CD1c-positive myeloid dendritic cell (primary cell): ENCODE measurements around the gene ZNF611.
"Not testable (repeated sequence)": the region's sequence is repeated elsewhere in the genome, so short reads cannot be mapped to it uniquely, and the experiment has no call there.

Experiments used
- DNase-seq: peaks from one replicate; pipeline ENCODE4 v3.0.0-alpha.2; 2016; ENCODE audit errors: extremely low spot score

The ZNF611 gene

DNA sequence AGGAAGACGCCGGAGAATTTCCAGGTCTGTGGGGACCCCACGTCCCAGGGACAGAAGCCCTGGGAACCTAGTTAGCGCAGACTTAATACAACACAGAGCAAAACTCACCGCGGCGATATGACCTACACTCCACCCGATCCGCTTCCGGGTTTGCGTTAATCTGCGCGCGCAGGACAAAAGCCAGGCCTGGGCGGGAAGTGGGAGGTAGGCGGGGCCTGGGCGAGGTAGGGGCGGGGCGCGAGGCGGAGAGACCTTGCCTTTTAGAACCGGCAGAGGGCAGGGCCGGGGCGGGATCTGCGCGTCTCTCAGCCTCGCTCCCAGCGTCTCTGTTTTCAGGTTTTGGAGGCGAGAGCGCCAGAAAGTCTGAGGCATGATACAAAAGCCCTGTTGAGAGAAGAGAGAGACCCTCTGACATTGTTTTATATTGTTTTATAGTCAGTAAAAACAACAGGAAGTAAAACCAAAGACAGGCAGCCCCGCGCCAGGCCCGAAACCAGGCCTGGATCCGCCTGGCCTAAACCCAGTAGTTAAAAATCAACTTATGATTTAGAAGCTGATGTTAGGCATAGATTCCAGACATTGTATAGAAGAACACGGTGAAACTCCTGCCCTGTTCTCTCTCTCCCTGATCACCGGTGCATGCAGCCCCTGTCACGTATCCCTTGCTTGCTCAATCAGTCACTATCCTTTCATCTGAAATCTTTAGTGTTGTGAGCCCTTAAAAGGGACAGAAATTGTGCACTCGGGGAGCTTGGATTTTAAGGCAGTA is at the start of gene ZNF611:
TSS of gene ZNF611 (minus strand) at position 152 of the 769 bp plus-strand sequence. CDS start 19,150 bp downstream, outside the sequence.
- peak; percentile 99 for DNase-seq

DNA sequence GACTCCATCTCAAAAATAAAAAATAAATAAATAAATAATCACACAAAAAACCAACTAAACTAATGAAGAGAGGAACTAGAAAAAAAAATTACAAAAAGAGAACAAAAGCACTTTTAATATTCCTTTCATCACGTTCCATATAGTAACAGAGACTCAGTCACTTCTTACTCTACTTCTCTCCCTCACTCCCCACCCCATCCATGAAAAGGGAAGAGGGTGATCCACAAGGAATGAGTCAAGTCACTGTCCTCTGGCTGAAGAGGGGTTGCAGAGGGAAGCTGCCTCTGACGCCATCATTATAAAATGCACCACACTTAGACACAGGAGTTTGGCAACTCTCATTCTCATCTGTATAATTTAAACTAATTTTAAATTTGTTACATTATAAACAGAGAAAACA is 48.0 kb upstream of the ZNF611 start:
- not testable (repeated sequence) for DNase-seq

DNA sequence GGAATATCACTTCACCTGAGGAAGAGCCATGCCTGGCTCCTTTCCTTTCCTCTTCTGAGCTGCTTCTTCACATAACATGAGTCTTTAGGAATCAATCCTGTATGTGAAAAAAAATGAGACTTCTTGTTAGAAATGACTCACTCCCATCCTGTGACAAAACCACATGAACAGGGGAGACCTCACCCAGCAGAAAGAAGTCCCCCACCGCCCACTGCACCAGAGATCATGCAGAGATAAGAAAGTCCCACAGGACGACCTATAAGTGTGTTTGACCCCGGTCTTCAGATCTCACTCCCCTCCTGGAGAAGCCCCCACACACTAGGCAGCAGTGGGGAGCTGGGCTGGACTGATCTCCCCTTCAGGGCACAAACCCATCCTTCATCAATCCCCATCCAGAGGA is 44.0 kb upstream of the ZNF611 start:
- DNase-seq = no peak

DNA sequence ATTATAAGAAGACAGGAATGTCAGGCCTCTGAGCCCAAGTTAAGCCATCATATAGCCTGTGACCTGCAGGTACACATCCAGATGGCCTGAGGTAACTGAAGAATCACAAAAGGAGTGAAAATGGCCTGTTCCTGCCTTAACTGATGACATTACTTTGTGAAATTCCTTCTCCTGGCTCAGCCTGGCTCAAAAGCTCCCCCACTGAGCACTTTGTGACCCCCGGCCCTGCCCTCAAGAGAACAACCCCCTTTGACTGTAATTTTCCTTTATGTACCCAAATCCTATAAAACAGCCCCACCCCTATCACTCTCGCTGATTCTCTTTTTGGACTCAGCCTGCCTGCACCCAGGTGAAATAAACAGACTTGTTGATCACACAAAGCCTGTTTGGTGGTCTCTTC is 21.6 kb upstream of the ZNF611 start:
- not testable (repeated sequence) for DNase-seq

DNA sequence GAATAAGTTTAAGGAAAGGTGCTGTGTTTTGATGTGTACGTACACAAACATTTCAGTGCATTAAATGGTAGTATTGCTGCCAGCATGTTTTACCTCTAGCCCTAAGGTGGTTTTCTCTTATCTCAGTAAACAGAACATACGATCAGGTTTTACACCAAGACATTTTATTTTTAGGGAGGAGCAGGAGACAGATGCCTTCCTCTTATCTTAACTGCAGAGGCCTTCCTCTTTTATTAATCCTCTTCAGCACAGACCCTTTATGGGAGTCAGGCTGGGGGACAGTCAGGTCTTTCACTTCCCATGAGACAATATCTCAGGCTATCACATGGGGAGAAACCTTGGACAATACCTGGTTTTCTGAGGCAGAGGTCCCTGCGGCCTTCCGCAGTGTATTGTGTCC is 14.9 kb upstream of the ZNF611 start:
- no peak for DNase-seq

DNA sequence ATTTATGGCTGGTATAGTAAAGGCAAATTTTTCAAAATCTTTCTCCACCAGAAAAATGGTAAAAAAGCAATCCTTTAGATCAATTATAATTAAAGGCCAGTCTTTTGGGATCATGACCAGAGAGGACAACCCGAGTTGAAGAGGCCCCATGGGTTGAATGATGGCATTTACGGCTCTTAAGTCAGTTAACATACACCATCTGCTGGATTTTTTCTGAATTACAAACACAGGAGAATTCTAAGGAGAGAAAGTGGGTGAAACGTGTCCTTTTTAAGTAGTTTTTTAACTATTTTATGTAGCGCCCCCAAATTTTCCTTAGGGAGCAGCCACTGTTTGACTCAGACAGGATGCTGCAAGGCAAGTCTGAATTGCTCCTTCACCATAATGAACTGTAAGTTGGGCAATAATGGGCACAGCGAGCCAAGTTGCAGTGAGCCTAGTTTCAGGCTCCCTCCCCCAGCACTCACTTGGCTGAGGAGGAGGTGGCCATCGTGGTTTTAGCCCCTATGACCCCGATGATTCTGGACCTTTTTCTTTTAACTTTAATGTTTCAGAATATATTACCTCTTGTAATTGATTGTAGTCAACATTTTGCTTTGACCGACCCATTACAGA is 13.6 kb upstream of the ZNF611 start:
- peak; percentile 48 for DNase-seq

DNA sequence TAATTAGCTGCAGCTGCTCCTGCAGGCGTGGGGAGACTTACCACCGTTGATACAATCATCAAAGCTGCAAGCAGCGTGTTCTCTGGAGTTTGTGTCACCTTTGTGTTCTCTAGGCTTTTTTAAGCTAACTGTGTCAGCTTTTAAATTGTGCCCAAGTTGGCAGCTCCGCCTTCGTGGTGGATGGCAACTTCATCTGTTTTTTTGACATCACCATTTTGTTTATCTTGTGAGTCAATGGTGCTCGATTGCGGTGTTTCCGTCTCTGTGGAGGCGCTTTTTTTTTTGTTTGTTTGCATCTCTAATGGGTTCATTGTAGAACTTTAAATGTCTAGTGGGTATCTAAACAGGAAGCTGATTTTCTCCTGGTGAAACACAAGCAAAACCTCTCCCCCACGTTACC is 11.1 kb upstream of the ZNF611 start:
- DNase-seq = not testable (repeated sequence)

DNA sequence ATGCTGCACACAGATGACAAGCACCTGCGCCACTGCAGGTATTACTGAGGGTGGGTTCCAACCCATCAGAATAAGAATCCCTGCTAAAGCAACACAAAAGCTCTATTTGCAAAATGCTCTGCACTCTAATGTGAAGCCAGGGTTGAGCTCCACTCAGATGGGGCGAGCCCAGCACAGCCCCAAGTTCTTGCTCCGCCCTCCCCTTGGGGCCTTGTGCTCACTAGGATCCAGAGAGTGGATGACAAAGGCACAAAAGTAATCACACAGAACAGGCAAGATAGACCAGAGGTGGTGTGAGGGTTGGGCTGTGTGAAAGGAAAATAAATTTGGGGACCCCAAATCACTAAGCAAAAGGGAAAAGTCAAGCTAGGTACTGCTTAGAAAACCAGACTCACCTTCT is 8.2 kb upstream of the ZNF611 start:
- no peak for DNase-seq

DNA sequence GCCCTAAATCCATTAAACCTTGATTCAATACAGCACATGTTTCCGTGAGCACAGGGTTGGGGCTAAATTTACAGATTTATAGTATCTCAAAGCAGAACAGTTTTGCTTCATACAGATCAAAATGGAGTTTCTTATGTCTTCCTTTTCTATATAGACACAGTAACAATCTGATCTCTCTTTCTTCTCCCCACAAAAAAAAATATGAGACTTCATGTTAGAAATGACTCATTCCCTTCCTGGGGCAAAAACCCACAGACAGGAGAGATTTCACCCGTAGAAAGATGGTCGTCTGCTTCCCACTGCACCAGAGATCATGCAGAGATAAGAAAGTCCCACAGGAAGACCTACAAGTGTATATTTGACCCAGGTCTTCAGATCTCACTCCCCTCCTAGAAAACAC is 7.7 kb upstream of the ZNF611 start:
- DNase-seq = no peak

DNA sequence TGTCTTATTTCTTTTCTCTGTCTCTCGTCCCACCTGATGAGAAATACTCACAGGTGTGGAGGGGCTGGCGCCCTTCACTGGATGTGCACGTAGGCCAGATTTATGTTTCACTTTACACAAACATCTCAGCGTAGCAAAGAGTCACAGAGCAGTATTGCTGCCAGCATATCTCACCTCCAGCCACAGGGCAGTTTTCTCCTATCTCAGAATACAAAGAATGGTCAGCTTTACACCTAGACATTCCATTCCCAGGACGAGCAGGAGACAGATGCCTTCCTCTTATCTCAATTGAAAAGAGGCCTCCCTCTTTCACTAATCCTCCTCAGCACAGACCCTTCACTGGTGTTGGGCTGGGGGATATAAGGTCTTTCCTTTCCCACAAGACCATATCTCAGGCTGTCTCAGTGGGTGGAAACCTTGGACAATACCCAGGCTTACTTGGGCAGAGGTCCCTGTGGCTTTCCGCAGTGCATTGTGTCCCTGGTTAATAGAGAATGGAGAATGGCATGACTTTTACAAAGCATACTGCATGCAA is 7.2 kb upstream of the ZNF611 start:
- no peak for DNase-seq

DNA sequence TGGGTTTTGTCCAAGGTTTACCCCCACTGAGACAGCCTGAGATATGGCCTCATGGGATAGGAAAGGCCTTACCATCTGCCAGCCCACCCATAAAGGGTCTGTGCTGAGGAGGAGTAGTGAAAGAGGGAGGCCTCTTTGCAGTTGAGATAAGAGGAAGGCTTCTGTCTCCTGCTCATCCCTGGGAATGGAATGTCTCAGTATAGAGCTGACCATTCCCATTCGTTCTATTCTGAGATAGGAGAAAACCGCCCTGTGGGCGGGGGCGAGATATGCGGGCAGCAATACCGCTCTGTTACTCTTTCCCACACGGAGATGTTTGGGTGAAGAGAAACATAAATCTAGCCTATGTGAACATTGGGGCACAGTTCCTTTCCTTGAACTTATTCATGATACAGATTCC is 6.5 kb upstream of the ZNF611 start:
- not testable (repeated sequence) for DNase-seq

DNA sequence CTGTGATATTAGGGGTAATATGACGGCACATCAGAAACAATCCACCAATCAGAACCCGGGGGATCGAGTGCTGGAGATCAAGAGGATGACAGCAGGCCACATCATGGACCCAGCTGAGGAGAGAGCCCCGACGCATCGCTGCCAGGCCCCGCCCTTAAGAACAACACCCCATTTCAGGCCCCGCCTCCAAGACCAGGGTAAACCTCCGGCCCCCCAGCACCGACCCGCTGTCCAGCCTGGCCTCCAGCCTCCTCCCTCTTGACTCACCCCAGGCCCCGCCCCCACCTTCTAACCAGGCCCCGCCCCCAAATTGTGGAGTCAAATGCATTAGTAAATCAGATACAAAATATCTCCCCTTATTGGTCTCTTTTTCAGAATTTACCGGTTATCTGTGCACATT is 4.7 kb upstream of the ZNF611 start:
- no peak for DNase-seq

DNA sequence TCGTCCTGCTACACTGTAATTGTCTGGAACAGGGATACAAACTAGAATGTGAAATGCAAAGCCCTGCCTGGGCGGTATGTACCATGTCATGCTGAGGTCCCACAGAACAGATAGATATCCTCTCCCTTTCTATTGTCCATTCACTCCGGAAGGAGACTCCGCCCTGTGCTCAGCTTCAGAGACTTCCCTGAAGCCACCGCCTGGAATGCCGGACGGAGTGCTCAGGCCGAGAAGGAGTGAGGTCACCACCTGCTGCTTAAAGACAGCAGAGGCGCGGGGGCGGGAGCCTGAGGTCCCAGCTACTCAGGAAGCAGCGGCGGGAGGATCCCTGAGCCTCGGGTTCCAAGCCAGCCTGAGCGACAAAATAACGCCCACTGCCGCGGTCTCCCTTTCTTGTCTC is 890 bp upstream of the ZNF611 start:
- no peak for DNase-seq

DNA sequence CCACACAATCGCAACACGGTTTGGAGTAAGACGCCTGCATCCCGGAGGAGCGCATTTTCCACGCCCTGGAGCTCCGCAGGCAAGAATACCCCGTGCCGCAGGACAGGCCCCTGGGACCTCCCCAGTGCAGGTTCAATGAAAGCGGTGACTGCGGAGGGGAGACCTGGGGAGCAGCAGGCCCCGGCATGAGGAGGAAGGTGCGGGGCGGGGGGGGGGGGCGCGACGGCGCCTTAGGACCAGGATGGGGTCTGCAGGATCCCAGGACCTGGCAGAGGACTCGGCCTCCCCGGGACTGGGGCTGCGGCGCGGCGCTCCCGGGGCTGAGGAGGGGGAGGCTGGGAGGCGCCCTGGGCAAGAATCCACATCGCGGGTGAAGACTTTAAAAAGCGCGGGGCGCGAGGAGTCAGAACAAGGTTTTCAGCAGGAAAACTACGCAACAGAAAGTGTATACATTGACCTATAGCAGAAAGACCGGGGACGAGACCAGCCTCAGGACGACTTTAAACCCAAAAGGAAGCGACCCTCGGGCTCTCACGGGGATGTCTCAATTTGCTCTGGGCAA is 432 bp downstream of the ZNF611 start:
- DNase-seq = no peak

DNA sequence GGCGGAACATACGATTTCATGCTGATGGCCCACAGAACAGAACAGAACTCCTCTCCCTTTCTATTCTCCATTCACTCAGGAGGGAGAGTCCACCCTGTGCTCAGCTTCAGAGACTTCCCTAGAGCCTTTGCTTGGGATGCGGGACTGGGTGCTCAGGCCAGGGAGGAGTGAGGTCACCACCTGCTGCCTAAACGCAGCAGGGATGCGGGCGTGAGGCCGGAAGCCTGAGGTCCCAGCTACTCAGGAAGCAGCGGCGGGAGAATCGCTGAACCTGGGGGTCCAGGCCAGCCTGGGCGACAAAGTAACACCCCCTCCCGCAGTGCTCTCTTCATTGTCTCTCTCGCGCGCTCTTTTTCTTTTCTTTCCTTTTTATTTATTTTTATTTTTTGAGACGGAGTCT is 8.8 kb downstream of the ZNF611 start:
- not testable (repeated sequence) for DNase-seq

DNA sequence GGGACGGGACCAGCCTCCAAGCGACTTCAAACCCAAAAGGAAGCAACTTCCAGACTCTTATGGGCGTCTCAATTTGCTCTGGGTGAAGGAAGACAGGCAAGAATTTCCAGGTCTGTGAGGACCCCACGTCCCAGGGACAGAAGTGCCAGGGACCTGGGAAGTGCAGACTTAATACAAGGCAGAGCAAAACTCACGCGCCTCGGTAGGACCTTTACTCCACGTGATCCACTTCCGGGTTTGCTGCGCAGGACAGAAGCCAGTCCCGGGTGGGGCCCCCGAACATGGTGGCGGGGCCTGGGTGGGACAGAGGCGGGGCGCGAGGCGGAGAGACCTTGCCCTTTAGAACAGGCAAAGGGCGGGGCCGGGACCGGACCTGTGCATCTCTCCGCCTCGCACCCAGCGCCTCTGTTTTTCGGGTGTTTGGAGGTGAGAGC is 9.3 kb downstream of the ZNF611 start:
- no peak for DNase-seq

DNA sequence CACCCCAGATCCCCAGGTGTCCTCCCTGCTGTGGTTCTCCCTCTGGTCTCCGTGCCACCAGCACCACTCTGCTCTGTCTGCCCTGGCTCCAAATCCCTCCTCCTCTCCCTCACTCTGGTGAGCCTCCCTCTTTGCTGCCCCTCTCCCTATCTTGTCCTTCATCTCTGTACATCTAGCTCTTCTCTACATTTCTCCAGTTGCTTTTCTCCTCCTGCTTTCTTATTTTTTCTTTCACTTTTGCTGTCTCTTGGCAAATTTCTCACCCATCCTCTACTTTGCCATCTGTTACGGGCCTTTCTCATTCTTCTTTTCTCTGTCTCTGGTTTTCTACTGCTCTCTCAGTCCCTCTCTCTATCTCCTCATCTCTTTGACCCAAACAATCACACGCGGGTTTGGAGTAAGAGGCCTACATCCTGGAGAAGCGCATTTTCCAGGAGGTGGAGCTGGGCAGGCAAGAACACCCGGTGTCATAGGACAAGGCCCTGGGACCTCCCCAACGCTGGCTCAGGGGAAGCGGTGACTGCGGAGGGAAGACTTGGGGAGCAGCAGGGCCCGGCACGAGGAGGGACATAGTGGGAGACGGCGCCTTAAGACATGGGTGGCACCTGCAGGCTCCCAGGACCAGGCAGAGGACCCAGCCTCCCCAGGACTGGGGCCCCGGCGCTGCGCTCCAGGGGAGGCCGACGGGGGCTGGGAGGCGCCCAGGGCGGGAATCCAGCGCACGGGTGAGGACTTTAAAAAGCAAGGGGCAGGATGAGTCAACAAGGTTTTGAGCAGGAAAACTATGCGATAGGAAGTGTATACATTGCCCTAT is 9.9 kb downstream of the ZNF611 start:
- DNase-seq = no peak

DNA sequence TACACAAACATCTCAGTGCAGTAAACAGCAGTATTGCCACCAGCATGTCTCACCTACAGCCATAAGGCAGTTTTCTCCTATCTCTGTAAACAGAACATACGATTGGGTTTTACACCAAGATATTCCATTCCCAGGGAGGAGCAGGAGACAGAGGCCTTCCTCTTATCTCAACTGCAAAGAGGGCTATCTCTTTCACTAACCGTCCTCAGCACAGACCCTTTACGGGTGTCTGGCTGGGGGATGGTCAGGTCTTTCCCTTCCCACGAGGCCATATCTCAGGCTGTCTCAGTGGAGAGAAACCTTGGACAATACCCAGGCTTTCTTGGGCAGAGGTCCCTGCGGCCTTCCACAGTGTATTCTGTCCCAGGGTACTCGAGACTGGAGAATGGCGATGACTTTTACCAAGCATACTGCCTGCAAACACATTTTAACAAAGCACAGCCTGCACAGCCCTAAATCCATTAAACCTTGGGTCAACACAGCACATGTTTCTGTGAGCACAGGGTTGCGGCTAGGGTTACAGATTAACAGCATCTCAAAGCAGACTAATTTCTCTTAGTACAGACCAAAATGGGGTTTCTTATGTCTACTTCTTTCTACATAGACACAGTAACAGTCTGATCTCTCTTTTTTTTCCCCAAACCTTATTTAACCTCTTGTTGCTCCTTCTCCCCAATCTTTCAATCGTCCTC is 10.8 kb downstream of the ZNF611 start:
- not testable (repeated sequence) for DNase-seq

DNA sequence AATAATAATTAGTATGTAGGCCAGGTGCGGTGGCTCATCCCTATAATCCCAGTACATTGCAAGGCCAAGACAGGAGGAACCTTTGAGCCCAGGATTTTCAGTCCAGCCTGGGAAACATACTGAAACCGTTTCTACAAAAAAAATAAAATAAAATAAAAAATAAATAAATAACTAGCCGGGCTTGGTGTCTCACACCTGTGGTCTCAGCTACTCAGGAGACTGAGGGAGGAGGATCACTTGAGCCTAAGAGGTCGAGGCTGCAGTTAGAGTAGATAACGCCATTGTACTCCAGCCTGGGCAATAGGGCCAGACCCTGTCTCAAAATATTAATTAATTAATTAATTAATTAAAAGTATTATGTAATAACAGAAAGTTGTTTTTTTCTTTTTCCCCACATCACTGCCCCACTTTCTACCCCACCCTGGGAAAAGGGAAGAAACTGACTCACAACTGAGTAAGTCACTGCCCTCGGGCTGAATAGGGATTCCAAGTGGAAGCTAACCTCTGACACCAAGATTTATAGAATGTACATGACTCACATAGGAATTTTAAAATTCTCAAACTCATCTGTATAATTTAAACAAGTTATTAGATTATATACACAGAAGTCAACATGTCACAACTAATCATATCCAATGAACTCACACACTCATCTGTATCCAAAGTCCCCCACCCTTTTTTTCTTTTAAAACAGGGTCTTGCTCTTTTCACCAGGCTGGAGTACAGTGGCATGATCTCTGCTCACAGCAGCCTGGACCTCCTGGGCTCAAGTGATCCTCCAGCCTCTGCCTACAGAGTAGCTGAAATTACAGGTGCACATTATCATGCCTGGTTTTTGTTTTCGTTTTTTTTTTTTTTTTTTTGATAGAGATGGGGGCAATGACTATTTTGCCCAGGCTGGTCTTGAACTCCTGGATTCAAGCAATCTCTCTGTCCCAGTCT is 12.5 kb downstream of the ZNF611 start:
- DNase-seq = no peak

DNA sequence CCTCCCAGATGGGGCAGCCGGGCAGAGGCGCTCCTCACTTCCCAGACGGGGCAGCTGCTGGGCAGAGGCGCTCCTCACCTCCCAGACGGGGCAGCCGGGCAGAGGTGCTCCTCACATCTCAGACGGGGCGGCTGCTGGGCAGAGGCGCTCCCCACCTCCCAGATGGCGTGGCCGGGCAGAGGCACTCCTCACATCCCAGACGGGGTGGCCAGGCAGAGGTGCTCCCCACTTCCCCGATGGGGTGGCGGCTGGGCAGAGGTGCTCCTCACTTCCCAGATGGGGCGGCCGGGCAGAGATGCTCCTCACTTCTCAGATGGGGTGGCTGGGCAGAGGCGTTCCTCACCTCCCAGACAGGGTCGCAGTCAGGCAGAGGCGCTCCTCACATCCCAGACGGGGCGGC is 14.3 kb downstream of the ZNF611 start:
- DNase-seq = not testable (repeated sequence)
